HepG2 (cell line): ENCODE measurements around the gene NAPB. TPM values are rescaled to one million over a fixed set of nuclear protein-coding genes. Genes with fewer than 3 reads are reported as not detected.
A peak's percentile ranks its signal among the peaks of the same experiment; 100 is the strongest.

Experiments used
- FOSL2 ChIP-seq: sonication (generic); formaldehyde crosslinking; IDR thresholded peaks from 2 replicates; pipeline ENCODE4 v1.4.0; 2020; ENCODE audit warnings: missing genetic modification reagents
- FOXK1 ChIP-seq: sonication (generic); formaldehyde crosslinking; IDR thresholded peaks from 2 replicates; pipeline ENCODE4 v1.4.0; 2020; ENCODE audit warnings: low read depth, missing genetic modification reagents, borderline replicate concordance
- KDM2A ChIP-seq: sonication (generic); formaldehyde crosslinking; IDR thresholded peaks from 2 replicates; pipeline ENCODE4 v1.4.0; 2020; ENCODE audit warnings: low read depth, missing genetic modification reagents, borderline replicate concordance
- NAIF1 ChIP-seq: sonication (generic); formaldehyde crosslinking; IDR thresholded peaks from 2 replicates; pipeline ENCODE4 v1.5.0; 2020; ENCODE audit warnings: mild to moderate bottlenecking, missing genetic modification reagents, borderline replicate concordance
- NFKB2 ChIP-seq: sonication (generic); formaldehyde crosslinking; IDR thresholded peaks from 2 replicates; pipeline ENCODE4 v1.4.0; 2020; ENCODE audit warnings: missing genetic modification reagents, borderline replicate concordance
- NR1H2 ChIP-seq: sonication (generic); formaldehyde crosslinking; IDR thresholded peaks from 2 replicates; pipeline ENCODE4 v1.8.1; 2022; ENCODE audit warnings: low read depth, missing genetic modification reagents, borderline replicate concordance
- TAF15 ChIP-seq: fragments of 200-400 bp; formaldehyde crosslinking; IDR thresholded peaks from one replicate; pipeline ENCODE4 v1.6.1; 2018; ENCODE audit warnings: mild to moderate bottlenecking, low read depth, low read length; ENCODE audit not compliant: poor library complexity, severe bottlenecking
- TBP ChIP-seq: sonication (generic); formaldehyde crosslinking; IDR thresholded peaks from 2 replicates; pipeline ENCODE4 v1.5.0; 2020; ENCODE audit warnings: missing genetic modification reagents
- TEAD2 ChIP-seq: sonication (generic); formaldehyde crosslinking; IDR thresholded peaks from 2 replicates; pipeline ENCODE4 v1.9.0; 2021; ENCODE audit warnings: missing genetic modification reagents
- ZBTB21 ChIP-seq: sonication (generic); formaldehyde crosslinking; IDR thresholded peaks from 2 replicates; pipeline ENCODE4 v1.4.0; 2020; ENCODE audit warnings: missing genetic modification reagents
- ZFP1 ChIP-seq: IDR thresholded peaks from 2 replicates; pipeline ENCODE4 v1.6.1; 2016
- ZMAT3 ChIP-seq: sonication (generic); formaldehyde crosslinking; conservative IDR thresholded peaks from 2 replicates; pipeline ENCODE4 v1.7.0; 2021; ENCODE audit warnings: missing genetic modification reagents
- ZNF780A ChIP-seq: sonication (generic); formaldehyde crosslinking; IDR thresholded peaks from 2 replicates; pipeline ENCODE4 v1.8.0; 2022; ENCODE audit warnings: mild to moderate bottlenecking, missing genetic modification reagents, moderate library complexity
- polyA plus RNA-seq, 8 experiments: library from polyadenylated mRNA; depleted of rRNA in 3 of 8; stranded (reverse) in 7 of 8; unstranded in 1 of 8; fragments of >200 nt; fragmentation: Illumina TruSeq in 4 of 8; extraction: Trizol in 4 of 8; gene quantifications; 2 replicates each; pipeline versions ENCODE4 v1.2.1 to v1.2.3, GENCODE V29; 2011 to 2016; ENCODE audit warnings: low read depth in 4 of 8, missing spikeins in 1 of 8, mixed read lengths in 1 of 8; ENCODE audit not compliant: insufficient read depth in 1 of 8
- total RNA-seq, 5 experiments: library from RNA; depleted of rRNA; stranded (reverse); fragments of >200 nt; fragmentation: Illumina TruSeq; extraction: Trizol; gene quantifications; 2 replicates each; pipeline ENCODE4 v1.2.3, GENCODE V29; 2016; ENCODE audit warnings: low read depth in 1 of 5
- TF ChIP-seq, protein P1 (sequence below): sonication (generic); formaldehyde crosslinking; IDR thresholded peaks from 2 replicates; pipeline ENCODE4 v1.4.0; 2020; ENCODE audit warnings: missing genetic modification reagents, borderline replicate concordance
- TF ChIP-seq, protein P2 (sequence below): sonication (generic); formaldehyde crosslinking; IDR thresholded peaks from 2 replicates; pipeline ENCODE4 v1.5.1; 2020; ENCODE audit warnings: missing genetic modification reagents, mild to moderate bottlenecking, borderline replicate concordance
- TF ChIP-seq, protein P3 (sequence below): IDR thresholded peaks from 2 replicates; pipeline ENCODE4 v1.6.1; 2012; ENCODE audit warnings: inconsistent platforms
- TF ChIP-seq, protein P4 (sequence below): sonication (generic); formaldehyde crosslinking; IDR thresholded peaks from 2 replicates; pipeline ENCODE4 v1.9.0; 2021; ENCODE audit warnings: missing genetic modification reagents, mild to moderate bottlenecking, borderline replicate concordance

NAPB gene
- total and polyA plus RNA-seq, 2 of the 13 experiments (the other 11 are each of a cell fraction or from before 2014, with no cell fraction given): 15.2 to 16.1 TPM

DNA sequence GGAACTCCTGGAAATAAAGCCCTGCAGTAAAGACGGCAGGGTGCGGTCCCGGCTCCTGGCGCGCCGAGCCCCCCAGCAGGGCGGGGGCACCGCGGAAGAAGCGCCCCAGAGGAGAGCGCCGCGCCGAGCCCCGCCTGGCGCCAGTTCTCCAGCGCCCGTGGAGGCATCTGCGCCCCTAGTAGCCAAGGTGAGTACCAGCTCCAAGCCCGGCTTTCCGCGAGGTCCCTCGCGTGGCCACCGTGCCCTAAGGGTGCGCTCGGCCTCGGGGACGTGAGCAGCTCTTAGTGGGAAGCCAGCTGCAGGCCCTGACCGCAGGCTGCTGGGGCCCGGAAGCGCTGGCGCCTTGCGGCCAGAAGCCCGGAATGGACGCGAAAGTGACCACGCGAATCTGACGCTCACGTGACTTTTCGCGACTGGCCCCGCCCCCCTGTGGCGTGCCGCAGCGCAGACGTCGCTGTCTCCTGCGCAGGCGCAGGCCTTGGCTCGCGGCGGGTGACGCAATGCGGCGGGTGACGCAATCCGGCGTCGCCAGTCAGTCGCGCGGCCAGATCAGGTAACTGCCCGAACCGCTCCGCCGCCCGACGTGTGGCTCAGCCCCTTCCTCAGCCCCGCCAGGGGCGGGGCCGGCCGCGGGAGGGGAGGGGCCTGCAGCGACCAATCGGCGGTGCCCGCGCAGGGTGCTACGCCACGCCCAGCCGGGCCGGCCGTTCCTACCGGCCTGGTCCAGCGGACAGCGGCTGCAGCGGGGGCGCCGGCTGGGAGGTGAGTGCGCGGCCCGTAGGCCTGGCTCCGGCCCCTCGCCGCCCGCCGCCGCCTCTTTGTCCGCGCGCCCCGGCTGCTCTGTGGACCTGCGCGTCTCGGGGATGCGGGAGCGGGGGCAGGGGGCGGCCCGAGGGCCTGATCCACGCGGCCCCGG lies 59.6 kb downstream of the NAPB start, which contains the start of gene GZF1 (continued):
- TF ChIP-seq ZMAT3 (CRISPR knock-in tag) (no peak; the same call in 1 of the 2 replicates), TEAD2 (CRISPR knock-in tag) (no peak), FOSL2 (CRISPR knock-in tag) (peak; percentile 91), ZBTB21 (peak; percentile 98), TAF15 (peak; percentile 66), NAIF1 (peak; percentile 86; the same call in 1 of the 2 replicates), ZNF780A (CRISPR knock-in tag) (peak; percentile 89; the same call in 1 of the 2 replicates), KDM2A (CRISPR knock-in tag) (peak; percentile 96), NR1H2 (no peak; the same call in none of the 2 replicates), TBP (no peak), ZFP1 (CRISPR knock-in tag) (peak; percentile 81), FOXK1 (CRISPR knock-in tag) (peak; percentile 99), NFKB2 (CRISPR knock-in tag) (peak; percentile 97)
- TF ChIP-seq, protein P1, sequence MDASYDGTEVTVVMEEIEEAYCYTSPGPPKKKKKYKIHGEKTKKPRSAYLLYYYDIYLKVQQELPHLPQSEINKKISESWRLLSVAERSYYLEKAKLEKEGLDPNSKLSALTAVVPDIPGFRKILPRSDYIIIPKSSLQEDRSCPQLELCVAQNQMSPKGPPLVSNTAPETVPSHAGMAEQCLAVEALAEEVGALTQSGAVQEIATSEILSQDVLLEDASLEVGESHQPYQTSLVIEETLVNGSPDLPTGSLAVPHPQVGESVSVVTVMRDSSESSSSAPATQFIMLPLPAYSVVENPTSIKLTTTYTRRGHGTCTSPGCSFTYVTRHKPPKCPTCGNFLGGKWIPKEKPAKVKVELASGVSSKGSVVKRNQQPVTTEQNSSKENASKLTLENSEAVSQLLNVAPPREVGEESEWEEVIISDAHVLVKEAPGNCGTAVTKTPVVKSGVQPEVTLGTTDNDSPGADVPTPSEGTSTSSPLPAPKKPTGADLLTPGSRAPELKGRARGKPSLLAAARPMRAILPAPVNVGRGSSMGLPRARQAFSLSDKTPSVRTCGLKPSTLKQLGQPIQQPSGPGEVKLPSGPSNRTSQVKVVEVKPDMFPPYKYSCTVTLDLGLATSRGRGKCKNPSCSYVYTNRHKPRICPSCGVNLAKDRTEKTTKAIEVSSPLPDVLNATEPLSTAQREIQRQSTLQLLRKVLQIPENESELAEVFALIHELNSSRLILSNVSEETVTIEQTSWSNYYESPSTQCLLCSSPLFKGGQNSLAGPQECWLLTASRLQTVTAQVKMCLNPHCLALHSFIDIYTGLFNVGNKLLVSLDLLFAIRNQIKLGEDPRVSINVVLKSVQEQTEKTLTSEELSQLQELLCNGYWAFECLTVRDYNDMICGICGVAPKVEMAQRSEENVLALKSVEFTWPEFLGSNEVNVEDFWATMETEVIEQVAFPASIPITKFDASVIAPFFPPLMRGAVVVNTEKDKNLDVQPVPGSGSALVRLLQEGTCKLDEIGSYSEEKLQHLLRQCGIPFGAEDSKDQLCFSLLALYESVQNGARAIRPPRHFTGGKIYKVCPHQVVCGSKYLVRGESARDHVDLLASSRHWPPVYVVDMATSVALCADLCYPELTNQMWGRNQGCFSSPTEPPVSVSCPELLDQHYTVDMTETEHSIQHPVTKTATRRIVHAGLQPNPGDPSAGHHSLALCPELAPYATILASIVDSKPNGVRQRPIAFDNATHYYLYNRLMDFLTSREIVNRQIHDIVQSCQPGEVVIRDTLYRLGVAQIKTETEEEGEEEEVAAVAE (CRISPR knock-in tag): peak; percentile 93
- TF ChIP-seq, protein P2, sequence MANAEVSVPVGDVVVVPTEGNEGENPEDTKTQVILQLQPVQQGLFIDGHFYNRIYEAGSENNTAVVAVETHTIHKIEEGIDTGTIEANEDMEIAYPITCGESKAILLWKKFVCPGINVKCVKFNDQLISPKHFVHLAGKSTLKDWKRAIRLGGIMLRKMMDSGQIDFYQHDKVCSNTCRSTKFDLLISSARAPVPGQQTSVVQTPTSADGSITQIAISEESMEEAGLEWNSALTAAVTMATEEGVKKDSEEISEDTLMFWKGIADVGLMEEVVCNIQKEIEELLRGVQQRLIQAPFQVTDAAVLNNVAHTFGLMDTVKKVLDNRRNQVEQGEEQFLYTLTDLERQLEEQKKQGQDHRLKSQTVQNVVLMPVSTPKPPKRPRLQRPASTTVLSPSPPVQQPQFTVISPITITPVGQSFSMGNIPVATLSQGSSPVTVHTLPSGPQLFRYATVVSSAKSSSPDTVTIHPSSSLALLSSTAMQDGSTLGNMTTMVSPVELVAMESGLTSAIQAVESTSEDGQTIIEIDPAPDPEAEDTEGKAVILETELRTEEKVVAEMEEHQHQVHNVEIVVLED (CRISPR knock-in tag): peak; percentile 99
- TF ChIP-seq, protein P3, sequence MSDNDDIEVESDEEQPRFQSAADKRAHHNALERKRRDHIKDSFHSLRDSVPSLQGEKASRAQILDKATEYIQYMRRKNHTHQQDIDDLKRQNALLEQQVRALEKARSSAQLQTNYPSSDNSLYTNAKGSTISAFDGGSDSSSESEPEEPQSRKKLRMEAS: peak; percentile 97
- TF ChIP-seq, protein P4, sequence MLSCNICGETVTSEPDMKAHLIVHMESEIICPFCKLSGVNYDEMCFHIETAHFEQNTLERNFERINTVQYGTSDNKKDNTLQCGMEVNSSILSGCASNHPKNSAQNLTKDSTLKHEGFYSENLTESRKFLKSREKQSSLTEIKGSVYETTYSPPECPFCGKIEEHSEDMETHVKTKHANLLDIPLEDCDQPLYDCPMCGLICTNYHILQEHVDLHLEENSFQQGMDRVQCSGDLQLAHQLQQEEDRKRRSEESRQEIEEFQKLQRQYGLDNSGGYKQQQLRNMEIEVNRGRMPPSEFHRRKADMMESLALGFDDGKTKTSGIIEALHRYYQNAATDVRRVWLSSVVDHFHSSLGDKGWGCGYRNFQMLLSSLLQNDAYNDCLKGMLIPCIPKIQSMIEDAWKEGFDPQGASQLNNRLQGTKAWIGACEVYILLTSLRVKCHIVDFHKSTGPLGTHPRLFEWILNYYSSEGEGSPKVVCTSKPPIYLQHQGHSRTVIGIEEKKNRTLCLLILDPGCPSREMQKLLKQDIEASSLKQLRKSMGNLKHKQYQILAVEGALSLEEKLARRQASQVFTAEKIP (CRISPR knock-in tag): no peak
